GM20000 (cell line): ENCODE results near the gene DCHS2.

Experiments used
- DNase-seq: peaks from one replicate; pipeline ENCODE4 v3.0.0; 2012; ENCODE audit warnings: low spot score
- CTCF ChIP-seq: IDR thresholded peaks from 2 replicates; pipeline ENCODE4 v1.5.1; 2012; ENCODE audit warnings: mild to moderate bottlenecking, control low read depth; ENCODE audit errors: extremely low read depth, missing control alignments

DCHS2 gene

GRCh38 chr4:154521607-154522006, 30.0 kb upstream of the DCHS2 start:
- TF ChIP-seq CTCF: no peak
- DNase-seq: no peak

GRCh38 chr4:154519214-154519613, 27.6 kb upstream of the DCHS2 start:
- no peak for TF ChIP-seq CTCF

GRCh38 chr4:154517591-154517990, 26.0 kb upstream of the DCHS2 start:
- no peak for DNase-seq
- TF ChIP-seq CTCF: no peak

More at GRCh38 chr4:154519214-154519613, 27.6 kb upstream of the DCHS2 start:
- no peak for DNase-seq

- no peak for TF ChIP-seq CTCF
- no peak for DNase-seq
Observed at GRCh38 chr4:154516318-154517029, 24.9 kb upstream of the DCHS2 start.

- DNase-seq: no peak
- TF ChIP-seq CTCF: no peak
Observed at GRCh38 chr4:154511981-154512380, 20.4 kb upstream of the DCHS2 start.

GRCh38 chr4:154511548-154511947, 19.9 kb upstream of the DCHS2 start:
- no peak for TF ChIP-seq CTCF
- no peak for DNase-seq

- no peak for TF ChIP-seq CTCF
- DNase-seq: no peak
Observed at GRCh38 chr4:154507156-154507555, 15.6 kb upstream of the DCHS2 start.
